GM19238 (cell line): ENCODE results near the gene COPS4.
"Not testable (repeated sequence)": the region's sequence is repeated elsewhere in the genome, so short reads cannot be mapped to it uniquely, and the experiment has no call there.

Experiments used
- DNase-seq: peaks from one replicate; pipeline ENCODE4 v3.0.0; 2011; ENCODE audit warnings: low spot score; ENCODE audit not compliant: insufficient read length

Gene COPS4

DNA sequence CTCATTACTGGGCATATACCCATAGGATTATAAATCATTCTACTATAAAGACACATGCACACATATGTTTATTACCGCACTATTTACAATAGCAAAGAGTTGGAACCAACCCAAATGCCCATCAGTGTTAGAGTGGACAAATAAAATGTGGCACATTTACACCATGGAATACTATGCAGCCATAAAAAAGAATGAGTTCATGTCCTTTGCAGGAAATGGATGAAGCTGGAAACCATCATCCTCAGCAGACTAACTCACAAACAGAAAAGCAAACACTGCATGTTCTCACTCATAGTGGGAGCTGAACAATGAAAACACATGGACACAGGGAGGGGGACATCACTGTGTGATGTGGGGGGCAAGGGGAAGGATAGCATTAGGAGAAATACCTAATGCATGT, 11.4 kb upstream of the COPS4 start:
- DNase-seq: not testable (repeated sequence)

DNA sequence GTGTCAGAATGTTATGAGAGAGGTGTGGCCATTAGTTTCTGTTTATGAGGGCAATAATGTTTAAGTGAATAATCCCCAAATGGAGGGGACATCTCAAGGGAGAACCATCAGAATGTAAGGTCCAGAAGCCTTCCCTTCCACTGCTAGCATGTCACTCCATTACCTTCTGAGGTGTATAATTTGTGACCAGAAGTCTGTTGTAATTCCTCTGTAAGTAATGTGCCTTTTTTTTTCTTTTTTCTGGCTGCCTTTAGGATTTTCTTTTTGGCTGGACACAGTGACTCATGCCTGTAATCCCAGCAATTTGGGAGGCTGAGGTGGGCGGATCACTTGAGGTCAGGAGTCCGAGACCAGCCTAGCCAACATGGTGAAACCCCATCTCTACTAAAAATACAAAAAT, 10.8 kb upstream of the COPS4 start:
- DNase-seq: no peak

DNA sequence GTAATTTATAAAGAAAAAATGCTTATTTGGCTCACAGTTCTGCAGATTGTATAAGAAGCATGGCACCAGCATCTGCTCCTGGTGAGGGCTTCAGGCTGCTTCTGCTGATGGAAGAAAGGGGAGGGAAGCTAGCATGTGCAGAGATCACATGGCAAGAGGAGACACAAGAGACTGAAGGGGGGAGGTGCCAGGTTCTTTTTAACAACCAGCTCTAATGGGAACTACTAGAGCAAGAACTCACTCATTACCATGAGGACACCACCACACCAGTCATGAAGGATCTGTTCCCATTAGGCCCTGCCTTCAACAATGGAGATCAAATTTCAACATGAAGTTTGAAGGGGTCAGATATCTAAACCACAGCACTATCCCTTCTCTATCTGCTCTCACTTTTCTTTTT, 9.4 kb upstream of the COPS4 start:
- no peak for DNase-seq

DNA sequence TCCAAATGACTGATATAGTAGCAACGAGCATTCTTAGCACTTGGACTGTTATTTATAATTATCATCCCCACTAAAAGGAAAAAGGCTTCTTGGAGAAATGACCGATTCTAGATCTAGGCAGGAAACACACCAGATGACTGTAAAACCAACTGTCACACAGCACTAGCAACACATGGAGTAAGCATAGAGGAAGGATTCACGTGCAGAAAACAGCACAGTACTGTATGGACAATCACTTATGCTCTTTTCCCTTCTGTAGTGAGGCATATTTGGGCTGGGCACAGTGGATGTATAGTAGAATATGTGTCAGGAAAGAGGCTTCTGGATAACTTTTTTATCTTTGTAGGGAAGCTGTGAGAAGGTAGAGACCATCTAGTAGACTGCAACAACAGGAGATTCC, 6.0 kb upstream of the COPS4 start:
- DNase-seq: no peak

DNA sequence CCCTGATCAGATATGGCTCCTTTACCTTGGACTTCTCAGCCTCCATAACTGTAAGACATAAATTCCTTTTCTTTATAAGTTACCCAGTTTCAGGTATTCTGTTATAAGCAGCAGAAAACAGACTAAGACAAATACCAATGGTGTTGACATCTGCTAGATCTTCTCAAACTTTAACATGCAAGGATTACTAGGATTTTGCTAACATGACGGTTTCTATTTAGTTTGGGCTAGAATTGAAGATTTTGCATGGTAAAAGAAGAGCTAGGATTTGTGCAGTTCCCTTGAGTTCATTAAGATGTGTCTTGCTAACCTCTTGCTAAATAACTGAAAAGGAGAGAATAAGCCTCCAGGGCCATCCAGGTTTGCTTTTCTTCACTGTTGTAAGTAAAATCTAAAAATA, 5.3 kb upstream of the COPS4 start:
- no peak for DNase-seq

DNA sequence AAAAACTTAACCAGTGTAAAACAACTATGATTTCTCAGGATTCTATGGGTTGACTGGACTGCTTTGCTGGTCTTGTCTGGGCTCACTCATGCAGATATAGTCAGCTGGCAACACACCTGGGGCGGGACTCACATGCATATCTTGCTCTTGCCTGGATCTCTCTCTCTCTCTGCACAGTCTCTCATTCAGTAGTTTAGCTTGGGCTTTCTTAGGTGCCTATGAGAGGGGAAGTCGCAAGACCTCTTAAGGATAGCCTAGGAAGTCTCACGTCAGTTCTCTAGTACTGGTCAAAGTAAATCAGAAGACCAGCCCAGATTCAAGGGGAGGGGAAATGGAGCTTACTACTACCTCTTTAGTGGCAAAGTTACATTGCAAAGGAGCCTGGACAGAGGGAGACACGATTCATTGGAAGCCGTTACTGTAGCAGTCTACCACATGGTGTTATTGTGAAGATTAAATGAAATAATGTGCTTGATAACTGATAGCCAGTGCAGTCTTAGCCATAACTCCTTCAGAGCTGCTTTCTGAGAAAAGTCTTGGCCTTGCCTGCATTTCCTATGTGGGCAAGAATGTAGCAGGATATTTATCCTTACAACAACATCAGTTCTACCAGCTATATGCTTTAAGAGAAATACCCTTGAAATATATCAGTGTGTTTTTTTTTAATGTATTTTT, 2.1 kb downstream of the COPS4 start:
- no peak for DNase-seq

DNA sequence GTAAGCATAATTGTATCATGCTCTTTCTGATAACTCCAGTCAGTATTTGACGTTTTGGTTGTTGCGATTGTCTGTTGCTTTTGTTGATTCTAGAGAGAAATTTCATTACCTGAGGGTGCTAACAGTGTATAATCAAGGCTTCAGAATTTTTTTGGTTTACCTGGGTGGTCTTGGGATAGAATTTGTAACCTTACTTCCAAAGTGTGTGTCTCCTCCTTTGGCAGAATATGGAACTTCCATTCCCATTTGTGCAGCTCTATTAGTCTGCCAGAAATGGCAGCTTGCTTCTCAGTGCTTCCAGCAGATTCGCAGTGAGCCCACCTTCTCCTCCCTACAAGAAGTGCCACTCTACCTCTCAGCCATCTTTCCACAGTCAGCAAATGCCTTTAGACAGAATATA, 5.3 kb downstream of the COPS4 start:
- DNase-seq: no peak

DNA sequence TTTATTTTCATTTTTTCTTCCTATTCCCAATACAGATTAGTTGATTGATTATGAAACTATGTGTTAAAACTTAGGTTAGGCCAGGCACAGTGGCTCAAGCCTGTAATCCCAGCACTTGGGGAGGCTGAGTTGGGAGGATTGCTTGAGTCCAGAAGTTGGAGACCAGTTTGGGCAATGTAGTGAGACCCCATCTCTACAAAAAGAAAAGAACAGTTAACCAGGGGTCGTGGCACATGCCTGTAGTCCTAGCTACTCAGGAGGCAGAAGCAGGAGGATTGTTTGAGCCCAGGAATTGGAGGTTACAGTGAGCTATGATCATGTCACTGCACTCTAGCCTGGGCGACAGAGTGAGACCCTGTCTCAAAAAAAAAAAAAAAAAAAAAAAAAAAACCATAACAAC, 8.2 kb downstream of the COPS4 start:
- DNase-seq: not testable (repeated sequence)

DNA sequence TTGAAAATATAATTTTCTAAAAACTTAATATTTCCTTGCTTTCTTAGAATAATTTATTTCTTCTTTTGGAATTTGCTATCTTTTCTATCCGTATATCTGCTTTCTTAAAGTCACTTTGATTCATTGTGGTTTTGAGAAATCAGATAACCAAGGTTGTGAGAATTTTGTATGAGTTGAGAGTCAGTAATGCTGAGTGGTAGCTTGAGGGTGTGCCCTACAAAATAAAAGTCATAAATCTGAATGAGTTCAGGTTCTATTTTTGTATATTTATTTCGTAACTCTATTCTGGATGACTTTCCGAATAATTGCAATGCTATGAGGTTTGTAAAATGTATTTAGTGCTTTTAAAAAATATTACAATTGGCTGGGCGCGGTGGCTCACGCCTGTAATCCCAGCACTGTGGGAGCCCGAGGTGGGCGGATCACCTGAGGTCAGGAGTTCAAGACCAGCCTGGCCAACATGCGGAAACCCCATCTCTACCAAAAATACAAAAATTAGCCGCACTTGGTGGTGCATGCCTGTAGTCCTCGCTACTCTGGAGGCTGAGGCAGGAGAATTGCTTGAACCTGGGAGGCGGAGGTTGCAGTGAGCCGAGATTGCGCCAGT, 8.9 kb downstream of the COPS4 start:
- no peak for DNase-seq

DNA sequence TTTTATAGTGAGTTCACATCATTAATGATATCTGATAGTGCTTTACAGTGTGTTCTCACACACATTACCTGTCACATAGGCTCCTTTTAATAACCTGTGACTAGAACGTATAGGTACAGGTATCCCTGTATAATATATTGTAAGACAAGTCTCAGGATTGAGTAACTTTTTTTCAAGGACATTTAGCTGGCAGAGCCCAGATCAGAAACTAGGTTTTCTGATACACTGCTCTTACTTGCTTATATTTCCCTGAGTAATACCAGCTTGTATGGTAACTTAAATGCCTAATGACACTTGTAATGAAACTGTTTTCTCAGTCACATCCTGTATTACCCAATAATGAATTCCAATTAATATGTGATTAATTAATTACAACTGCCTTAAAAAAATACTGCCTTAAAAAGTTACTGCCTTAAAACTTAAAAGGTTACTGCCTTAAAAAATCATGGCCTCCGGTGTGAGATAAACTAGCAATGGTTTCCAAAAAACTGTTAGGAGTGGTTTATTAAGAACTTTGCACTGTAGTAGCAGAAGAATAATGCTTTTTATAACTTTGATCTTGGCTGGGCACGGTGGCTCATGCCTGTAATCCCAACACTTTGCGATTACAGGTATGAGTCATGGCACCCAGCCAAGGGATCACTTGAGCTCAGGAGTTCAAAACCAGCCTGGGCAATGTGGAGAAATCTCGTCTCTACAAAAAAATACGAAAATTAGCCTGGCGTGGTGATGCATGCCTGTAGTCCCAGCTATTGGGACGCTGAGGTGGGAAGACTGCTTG, 11.9 kb downstream of the COPS4 start:
- DNase-seq: no peak

DNA sequence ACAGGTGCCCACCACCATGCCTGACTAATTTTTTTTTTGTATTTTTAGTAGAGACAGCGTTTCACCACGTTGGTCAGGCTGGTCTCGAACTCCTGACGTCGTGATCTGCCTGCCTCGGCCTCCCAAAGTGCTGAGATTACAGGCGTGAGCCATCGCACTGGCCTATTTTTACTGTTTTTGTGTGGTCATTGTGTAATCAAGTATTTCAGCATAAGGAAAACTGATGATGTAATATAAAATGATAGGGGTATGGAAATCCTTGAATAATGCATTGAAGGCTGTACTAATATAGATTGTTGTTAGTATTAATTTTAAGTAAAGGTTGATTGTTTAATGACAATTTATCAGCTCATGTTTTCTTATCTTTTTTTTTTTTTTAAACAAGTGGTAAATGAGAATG, 13.8 kb downstream of the COPS4 start:
- not testable (repeated sequence) for DNase-seq

DNA sequence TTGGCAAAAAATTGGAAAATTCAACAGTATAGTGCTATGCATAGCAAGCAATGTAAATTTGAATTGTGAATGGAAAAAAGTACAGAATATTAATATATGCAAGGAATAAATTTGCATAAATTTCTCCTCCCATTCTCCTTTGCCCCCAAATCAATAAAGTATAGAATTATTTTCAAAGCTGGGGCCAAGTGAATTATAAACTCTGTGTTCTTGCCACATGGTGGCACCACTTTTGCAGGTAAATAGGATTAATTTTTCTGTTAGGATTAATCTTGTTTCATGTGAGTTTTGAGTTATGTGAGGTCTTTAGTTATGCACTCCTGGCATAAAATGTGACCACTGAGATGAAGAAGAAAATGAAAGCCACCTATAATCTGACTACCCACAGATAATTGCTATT, 19.9 kb downstream of the COPS4 start:
- DNase-seq: no peak

DNA sequence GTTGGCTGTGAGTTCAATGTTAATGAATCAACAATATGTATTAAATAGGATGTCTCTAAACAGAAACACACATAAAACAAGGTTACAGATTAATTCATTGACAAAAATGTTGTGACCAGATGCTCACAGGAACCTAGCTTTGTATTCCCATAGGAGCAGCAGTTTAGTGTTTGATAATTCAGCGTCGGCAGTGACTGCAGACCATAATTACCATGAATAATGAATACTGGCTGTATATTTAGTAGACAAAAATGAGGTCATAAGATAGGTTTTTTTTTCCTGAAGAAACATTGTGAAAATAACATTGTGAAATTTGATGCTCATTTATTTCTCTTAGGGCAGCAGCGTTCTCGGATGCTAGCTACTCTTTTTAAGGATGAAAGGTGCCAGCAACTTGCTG, 27.8 kb downstream of the COPS4 start:
- DNase-seq: no peak

DNA sequence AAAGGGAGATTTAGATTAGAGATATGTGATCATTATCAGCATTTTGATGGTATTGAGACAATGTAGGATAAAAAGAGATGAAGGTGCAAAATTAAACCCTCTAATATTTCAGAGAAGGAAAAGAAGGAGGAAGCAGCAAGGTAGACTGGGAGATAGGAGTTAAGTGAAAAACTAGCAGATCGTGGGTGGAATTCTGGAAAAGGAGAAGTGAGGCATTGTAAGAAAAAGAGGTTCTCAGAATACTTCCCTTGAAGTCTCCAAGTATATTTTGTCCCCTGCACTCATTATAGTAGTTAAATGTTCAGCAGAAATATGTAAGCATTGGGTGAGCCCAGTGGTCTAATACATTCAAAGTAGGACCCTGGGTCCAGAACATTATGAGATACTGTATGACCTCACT, 30.3 kb downstream of the COPS4 start:
- no peak for DNase-seq

DNA sequence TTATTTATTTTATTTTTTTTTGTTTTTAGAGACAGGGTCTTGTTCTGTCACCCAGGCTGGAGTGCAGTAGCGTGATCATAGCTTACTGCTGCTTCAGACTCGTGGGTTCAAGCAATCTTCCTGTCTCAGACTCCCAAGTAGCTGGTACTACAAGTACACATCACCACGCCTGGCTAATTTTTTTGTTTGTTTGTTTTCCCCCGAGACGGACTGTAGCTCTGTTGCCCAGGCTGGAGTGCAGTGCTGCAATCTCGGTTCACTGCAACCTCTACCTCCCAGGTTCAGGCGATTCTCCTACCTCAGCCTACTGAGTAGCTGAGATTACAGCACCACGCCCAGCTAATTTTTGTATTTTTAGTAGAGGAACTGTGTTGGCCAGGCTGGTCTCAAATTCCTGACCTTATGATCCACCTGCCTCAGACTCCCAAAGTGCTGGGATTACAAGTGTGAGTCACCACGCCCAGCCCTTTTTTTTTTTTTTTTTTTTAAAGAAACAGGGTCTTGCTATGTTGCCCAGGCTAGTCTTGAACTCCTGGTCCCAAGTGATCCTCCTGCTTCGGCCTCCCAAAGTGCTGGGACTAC, 32.2 kb downstream of the COPS4 start:
- DNase-seq: no peak

DNA sequence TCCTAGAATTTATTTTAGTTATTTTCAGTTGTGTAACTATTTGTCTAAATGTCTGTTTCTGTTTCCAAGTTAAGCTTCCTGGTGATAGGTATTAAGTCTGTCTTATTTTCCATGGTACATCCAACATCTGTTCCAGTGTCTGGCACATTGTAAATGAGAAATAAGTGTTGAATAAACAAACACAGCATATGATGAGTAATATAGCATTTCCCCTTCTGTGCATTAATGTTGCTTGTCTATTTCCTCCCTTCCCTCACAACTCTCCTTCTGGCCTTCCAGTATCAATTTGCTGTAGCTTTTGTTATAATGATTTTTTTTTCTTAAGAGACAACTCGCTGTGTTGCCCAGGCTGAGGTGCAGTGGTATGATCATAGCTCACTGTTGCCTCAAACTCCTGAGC, 36.1 kb downstream of the COPS4 start:
- no peak for DNase-seq

DNA sequence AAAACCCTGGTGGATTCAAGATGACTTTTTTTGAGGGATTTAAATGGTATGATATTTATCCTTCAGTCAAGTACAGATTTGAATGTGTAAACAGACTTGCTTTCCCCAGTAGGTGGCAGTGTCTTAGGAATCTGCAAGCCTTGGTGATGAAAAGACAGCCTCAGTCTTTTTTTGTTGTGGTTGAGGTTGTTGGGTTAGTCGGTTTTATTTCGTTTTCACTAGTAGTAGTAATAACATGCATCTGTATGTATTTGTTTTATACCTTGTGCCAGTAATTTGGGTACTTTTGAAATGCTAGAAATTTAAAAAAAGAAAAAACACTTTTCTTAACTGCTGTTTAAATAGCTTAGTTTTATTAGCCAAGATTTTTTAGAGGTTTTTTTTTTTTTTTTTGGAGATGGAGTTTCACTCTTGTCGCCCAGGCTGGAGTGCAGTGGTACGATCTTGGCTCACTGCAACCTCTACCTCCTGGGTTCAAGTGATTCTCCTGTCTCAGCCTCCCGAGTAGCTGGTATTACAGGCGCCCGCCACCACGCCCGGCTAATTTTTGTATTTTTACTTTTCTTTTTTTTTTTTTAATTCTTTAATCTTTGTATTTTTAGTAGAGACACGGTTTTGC, 39.2 kb downstream of the COPS4 start:
- DNase-seq: peak; percentile 28

DNA sequence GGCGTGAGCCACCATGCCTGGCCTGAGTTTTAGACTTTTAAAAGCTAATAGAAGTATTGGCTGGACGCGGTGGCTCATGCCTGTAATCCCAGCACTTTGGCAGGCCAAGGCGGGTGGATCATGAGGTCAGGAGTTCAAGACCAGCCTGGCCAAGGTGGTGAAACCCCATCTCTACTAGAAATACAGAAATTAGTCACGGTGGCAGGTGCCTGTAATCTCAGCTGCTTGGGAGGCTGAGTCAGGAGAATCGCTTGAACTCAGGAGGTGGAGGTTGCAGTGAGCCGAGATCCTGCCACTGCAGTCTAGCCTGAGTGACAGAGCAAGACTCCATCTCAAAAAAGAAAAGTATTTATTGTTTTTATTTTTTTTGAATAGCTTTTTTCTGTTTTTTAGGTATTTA, 39.8 kb downstream of the COPS4 start:
- DNase-seq: not testable (repeated sequence)

DNA sequence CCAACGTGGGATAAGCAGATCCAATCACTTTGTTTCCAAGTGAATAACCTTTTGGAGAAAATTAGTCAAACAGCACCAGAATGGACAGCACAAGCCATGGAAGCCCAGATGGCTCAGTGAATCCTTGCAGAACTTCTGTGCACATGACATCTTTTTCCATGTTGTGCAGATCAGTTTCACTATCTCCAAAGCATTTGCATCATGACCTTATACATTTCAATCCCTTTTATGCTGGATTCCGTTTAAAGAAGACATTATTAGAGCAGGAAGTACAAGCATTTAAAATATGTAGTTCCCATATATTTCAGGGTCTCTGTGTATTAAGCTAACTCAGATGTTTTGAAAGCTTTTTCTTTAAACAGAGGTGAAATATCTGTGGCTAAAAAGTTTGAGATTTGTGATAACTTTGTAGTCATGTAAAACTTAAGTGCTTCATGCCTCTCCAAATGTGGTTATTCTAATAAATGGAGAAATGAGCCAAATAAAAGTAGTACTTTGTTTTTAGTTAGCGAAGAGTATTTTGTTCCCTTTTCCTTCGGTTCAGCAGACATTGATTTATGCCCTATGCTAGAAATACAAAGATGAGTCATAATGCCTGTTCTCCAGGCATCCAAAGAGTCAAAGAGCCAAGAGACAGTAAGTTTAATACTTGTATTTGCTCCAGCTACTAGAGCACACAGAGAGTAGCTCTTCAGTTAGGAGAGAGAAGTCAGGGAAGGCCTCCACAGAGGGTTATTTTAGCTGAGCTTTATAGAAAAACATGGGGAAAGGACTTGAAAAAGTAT, 40.5 kb downstream of the COPS4 start:
- DNase-seq: no peak

DNA sequence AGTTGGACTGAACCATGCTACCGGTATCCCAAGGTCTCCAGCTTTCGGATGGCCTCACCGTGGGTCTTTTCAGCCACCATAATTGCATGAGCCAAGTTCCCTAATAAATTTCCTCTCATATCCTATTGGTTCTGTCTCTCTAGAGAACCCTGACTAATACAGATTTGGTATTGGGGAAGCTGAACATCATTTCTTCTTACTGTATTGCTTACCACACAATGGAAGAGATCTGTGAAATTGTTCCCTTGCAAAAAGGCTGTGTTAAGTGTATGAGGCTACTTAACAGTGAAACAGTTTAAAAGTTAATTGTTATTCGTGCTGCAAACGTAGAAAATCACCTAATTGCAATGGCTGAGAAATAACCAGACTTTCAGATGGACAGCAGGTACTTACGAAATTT, 45.6 kb downstream of the COPS4 start:
- DNase-seq: no peak

DNA sequence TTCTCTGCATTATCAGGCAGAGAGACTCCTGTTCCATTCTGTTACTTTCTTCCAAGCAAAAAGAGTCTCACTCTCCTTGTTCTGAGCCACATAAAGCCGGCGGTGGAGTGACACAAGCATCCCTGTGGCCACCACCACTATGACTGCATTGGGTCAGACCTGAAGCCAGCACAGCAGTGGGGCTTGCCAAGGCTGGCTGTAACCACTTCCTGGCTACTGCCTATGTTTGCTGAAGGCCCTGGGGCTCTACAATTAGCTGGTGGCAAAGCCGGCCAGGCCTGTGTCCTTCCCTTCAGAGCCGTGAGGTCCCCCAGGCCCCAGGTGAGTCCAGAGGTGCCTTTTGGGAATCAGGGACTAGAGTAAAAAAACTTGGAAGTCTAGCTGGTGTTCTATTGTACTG, 47.8 kb downstream of the COPS4 start:
- DNase-seq: no peak
